ENCODE results near the gene SPINK2.

Gene SPINK2

GRCh38 chr4:56844802-56845580 lies 23.5 kb upstream of the SPINK2 start:
- FAIRE-seq (no peak), DNase-seq (ENCODE audit: insufficient read length, low spot score) (no peak)
- TF ChIP-seq POLR2AphosphoS5 (IDR thresholded peaks at IDR 0.05; ENCODE audit: low read depth, low read length) = no peak
- no peak for TF ChIP-seq TAF1 (IDR thresholded peaks at IDR 0.05; ENCODE audit: low read depth, low read length)
- TF ChIP-seq POU2F2 (IDR thresholded peaks at IDR 0.05; ENCODE audit: low read depth, low read length) = peak; percentile 57; the same call in 1 of the 2 replicates

GRCh38 chr4:56843421-56843899 lies 22.0 kb upstream of the SPINK2 start:
- TF ChIP-seq PAX5 (IDR thresholded peaks at IDR 0.05; ENCODE audit: insufficient read depth, low read length, severe bottlenecking) (no peak), POU2F2 (IDR thresholded peaks at IDR 0.05; ENCODE audit: low read depth, low read length) (no peak), POLR2AphosphoS5 (IDR thresholded peaks at IDR 0.05; ENCODE audit: low read depth, low read length) (no peak), TAF1 (IDR thresholded peaks at IDR 0.05; ENCODE audit: low read depth, low read length) (no peak), POLR2A (IDR thresholded peaks at IDR 0.05; ENCODE audit: low read depth, low read length) (no peak), SPI1 (IDR thresholded peaks at IDR 0.05; ENCODE audit: low read depth, low read length) (no peak)
- DNase-seq (ENCODE audit: insufficient read length, low spot score) (no peak), FAIRE-seq (peak; percentile 35)

GRCh38 chr4:56840559-56840958 lies 19.1 kb upstream of the SPINK2 start:
- TF ChIP-seq POLR2AphosphoS5 (IDR thresholded peaks at IDR 0.05; ENCODE audit: low read depth, low read length) (no peak), POU2F2 (IDR thresholded peaks at IDR 0.05; ENCODE audit: low read depth, low read length) (no peak), TAF1 (IDR thresholded peaks at IDR 0.05; ENCODE audit: low read depth, low read length) (no peak), SPI1 (IDR thresholded peaks at IDR 0.05; ENCODE audit: low read depth, low read length) (no peak), POLR2A (IDR thresholded peaks at IDR 0.05; ENCODE audit: low read depth, low read length) (no peak), PAX5 (IDR thresholded peaks at IDR 0.05; ENCODE audit: insufficient read depth, low read length, severe bottlenecking) (no peak)
- DNase-seq (ENCODE audit: insufficient read length, low spot score) (no peak), FAIRE-seq (no peak)

GRCh38 chr4:56828784-56829535 lies 7.5 kb upstream of the SPINK2 start:
- DNase-seq (ENCODE audit: insufficient read length, low spot score) (no peak), FAIRE-seq (peak; percentile 55)
- TF ChIP-seq POLR2AphosphoS5 (IDR thresholded peaks at IDR 0.05; ENCODE audit: low read depth, low read length) (no peak), SPI1 (IDR thresholded peaks at IDR 0.05; ENCODE audit: low read depth, low read length) (no peak), POU2F2 (IDR thresholded peaks at IDR 0.05; ENCODE audit: low read depth, low read length) (no peak), TAF1 (IDR thresholded peaks at IDR 0.05; ENCODE audit: low read depth, low read length) (no peak)

GRCh38 chr4:56823933-56824600 lies 2.6 kb upstream of the SPINK2 start:
- FAIRE-seq (no peak), DNase-seq (ENCODE audit: insufficient read length, low spot score) (no peak)
- no peak for TF ChIP-seq PAX5 (IDR thresholded peaks at IDR 0.05; ENCODE audit: insufficient read depth, low read length, severe bottlenecking)
- no peak for TF ChIP-seq POLR2AphosphoS5 (IDR thresholded peaks at IDR 0.05; ENCODE audit: low read depth, low read length)
- no peak for TF ChIP-seq POLR2A (IDR thresholded peaks at IDR 0.05; ENCODE audit: low read depth, low read length)
- no peak for TF ChIP-seq SPI1 (IDR thresholded peaks at IDR 0.05; ENCODE audit: low read depth, low read length)
- TF ChIP-seq TAF1 (IDR thresholded peaks at IDR 0.05; ENCODE audit: low read depth, low read length) = no peak
- no peak for TF ChIP-seq POU2F2 (IDR thresholded peaks at IDR 0.05; ENCODE audit: low read depth, low read length)

GRCh38 chr4:56818797-56819196 lies 2.7 kb downstream of the SPINK2 start:
- DNase-seq (ENCODE audit: insufficient read length, low spot score) = no peak
- no peak for FAIRE-seq
- no peak for TF ChIP-seq POLR2A (IDR thresholded peaks at IDR 0.05; ENCODE audit: low read depth, low read length)
- TF ChIP-seq PAX5 (IDR thresholded peaks at IDR 0.05; ENCODE audit: insufficient read depth, low read length, severe bottlenecking) = no peak
- TF ChIP-seq POU2F2 (IDR thresholded peaks at IDR 0.05; ENCODE audit: low read depth, low read length) = no peak
- no peak for TF ChIP-seq TAF1 (IDR thresholded peaks at IDR 0.05; ENCODE audit: low read depth, low read length)
- TF ChIP-seq POLR2AphosphoS5 (IDR thresholded peaks at IDR 0.05; ENCODE audit: low read depth, low read length) = no peak
- no peak for TF ChIP-seq SPI1 (IDR thresholded peaks at IDR 0.05; ENCODE audit: low read depth, low read length)

GRCh38 chr4:56817840-56818491 lies 3.5 kb downstream of the SPINK2 start:
- no peak for TF ChIP-seq POU2F2 (IDR thresholded peaks at IDR 0.05; ENCODE audit: low read depth, low read length)
- TF ChIP-seq PAX5 (IDR thresholded peaks at IDR 0.05; ENCODE audit: insufficient read depth, low read length, severe bottlenecking) = no peak
- TF ChIP-seq SPI1 (IDR thresholded peaks at IDR 0.05; ENCODE audit: low read depth, low read length) = peak; percentile 82
- no peak for TF ChIP-seq TAF1 (IDR thresholded peaks at IDR 0.05; ENCODE audit: low read depth, low read length)
- DNase-seq (ENCODE audit: insufficient read length, low spot score) (no peak), FAIRE-seq (peak; percentile 93)

GRCh38 chr4:56806666-56807065 lies 14.8 kb downstream of the SPINK2 start:
- FAIRE-seq = no peak
- no peak for TF ChIP-seq POLR2AphosphoS5 (IDR thresholded peaks at IDR 0.05; ENCODE audit: low read depth, low read length)
- no peak for TF ChIP-seq PAX5 (IDR thresholded peaks at IDR 0.05; ENCODE audit: insufficient read depth, low read length, severe bottlenecking)
- no peak for TF ChIP-seq SPI1 (IDR thresholded peaks at IDR 0.05; ENCODE audit: low read depth, low read length)
- TF ChIP-seq TAF1 (IDR thresholded peaks at IDR 0.05; ENCODE audit: low read depth, low read length) = no peak
- TF ChIP-seq POLR2A (IDR thresholded peaks at IDR 0.05; ENCODE audit: low read depth, low read length) = no peak

GRCh38 chr4:56804551-56804950 lies 16.9 kb downstream of the SPINK2 start:
- no peak for FAIRE-seq
- no peak for TF ChIP-seq POU2F2 (IDR thresholded peaks at IDR 0.05; ENCODE audit: low read depth, low read length)
- TF ChIP-seq PAX5 (IDR thresholded peaks at IDR 0.05; ENCODE audit: insufficient read depth, low read length, severe bottlenecking) = no peak
- no peak for TF ChIP-seq SPI1 (IDR thresholded peaks at IDR 0.05; ENCODE audit: low read depth, low read length)
- TF ChIP-seq TAF1 (IDR thresholded peaks at IDR 0.05; ENCODE audit: low read depth, low read length) = no peak
- no peak for TF ChIP-seq POLR2A (IDR thresholded peaks at IDR 0.05; ENCODE audit: low read depth, low read length)

More at GRCh38 chr4:56806666-56807065, 14.8 kb downstream of the SPINK2 start:
- DNase-seq (ENCODE audit: insufficient read length, low spot score) = no peak

More at GRCh38 chr4:56804551-56804950, 16.9 kb downstream of the SPINK2 start:
- no peak for DNase-seq (ENCODE audit: insufficient read length, low spot score)

All from GM12891 (cell line).